HG03196 (cell line): ENCODE results near the gene PRSS53.

Experiments
- ATAC-seq: cut with Tn5 transposase; IDR thresholded peaks from one replicate; pipeline ENCODE4 v1.9.1; 2021; ENCODE audit not compliant: unreplicated experiment

PRSS53 gene

DNA sequence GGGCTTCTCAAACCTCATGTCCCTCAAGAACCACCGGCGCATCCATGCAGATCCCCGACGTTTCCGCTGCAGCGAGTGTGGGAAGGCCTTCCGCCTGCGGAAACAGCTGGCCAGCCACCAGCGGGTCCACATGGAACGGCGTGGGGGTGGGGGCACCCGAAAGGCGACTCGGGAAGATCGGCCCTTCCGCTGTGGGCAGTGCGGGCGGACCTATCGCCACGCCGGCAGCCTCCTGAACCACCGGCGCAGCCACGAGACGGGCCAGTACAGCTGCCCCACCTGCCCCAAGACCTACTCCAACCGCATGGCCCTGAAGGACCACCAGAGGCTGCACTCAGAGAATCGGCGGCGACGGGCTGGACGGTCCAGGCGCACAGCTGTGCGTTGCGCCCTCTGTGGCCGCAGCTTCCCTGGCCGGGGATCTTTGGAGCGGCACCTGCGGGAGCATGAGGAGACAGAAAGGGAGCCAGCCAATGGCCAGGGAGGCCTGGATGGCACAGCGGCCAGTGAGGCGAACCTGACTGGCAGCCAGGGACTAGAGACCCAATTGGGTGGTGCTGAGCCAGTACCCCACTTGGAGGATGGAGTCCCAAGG is 8.6 kb downstream of the PRSS53 start:
- no peak for ATAC-seq

DNA sequence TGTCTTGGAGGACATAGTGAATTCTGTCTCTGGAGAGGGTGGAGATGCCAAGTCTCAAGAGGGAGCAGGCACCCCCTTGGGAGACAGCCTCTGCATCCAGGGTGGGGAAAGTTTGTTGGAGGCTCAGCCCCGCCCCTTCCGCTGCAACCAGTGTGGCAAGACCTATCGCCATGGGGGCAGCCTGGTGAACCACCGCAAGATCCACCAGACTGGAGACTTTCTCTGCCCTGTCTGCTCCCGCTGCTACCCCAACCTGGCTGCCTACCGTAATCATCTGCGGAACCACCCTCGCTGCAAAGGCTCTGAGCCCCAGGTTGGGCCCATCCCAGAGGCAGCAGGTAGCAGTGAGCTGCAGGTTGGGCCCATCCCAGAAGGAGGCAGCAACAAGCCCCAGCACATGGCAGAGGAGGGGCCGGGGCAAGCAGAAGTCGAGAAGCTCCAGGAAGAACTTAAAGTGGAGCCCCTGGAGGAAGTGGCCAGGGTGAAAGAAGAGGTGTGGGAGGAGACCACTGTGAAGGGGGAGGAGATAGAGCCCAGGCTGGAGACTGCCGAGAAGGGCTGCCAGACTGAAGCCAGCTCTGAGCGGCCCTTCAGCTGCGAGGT is 9.3 kb downstream of the PRSS53 start:
- ATAC-seq = no peak

DNA sequence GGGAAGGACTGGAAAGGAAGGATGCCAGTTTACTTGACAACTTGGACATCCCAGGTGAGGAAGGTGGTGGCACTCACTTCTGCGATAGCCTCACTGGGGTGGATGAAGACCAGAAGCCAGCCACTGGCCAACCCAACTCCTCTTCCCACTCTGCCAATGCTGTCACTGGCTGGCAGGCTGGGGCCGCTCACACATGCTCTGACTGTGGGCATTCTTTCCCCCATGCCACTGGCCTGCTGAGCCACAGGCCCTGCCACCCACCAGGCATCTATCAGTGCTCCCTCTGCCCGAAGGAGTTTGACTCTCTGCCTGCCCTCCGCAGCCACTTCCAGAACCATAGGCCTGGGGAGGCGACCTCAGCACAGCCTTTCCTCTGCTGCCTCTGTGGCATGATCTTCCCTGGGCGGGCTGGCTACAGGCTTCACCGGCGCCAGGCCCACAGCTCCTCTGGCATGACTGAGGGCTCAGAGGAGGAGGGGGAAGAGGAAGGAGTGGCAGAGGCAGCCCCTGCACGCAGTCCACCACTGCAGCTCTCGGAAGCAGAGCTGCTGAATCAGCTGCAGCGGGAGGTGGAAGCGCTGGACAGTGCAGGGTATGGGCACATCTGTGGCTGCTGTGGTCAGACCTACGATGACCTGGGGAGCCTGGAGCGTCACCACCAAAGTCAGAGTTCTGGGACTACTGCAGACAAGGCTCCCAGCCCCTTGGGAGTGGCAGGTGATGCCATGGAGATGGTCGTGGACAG is 10.0 kb downstream of the PRSS53 start:
- ATAC-seq = no peak

DNA sequence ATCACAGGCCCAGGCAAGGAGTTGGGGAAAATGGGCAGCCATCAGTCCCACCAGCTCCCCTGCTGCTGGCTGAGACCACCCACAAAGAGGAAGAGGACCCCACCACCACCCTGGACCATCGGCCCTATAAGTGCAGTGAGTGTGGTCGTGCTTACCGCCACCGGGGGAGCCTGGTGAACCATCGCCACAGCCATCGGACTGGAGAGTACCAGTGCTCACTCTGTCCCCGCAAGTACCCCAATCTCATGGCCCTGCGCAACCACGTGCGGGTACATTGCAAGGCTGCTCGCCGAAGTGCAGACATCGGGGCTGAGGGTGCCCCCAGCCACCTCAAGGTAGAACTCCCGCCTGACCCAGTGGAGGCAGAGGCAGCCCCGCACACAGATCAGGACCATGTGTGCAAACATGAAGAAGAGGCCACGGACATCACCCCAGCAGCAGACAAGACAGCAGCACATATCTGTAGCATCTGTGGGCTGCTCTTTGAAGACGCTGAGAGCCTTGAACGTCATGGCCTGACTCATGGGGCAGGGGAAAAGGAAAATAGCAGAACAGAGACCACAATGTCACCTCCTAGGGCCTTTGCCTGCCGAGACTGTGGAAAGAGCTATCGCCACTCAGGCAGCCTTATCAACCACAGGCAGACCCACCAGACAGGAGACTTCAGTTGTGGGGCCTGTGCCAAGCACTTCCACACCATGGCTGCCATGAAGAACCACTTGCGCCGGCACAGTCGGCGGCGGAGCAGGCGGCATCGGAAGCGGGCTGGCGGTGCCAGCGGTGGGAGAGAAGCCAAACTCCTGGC is 10.9 kb downstream of the PRSS53 start:
- ATAC-seq = no peak

DNA sequence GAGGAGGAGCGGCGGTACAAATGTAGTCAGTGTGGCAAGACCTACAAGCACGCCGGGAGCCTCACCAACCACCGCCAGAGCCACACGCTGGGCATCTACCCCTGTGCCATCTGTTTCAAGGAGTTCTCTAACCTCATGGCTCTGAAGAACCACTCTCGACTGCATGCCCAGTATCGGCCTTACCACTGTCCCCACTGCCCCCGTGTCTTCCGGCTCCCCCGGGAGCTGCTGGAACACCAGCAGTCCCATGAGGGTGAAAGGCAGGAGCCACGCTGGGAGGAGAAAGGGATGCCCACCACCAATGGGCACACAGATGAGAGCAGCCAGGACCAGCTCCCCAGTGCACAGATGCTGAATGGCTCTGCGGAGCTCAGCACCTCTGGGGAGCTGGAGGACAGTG is 11.7 kb downstream of the PRSS53 start:
- no peak for ATAC-seq

GRCh38 chr16:31076319-31076718 is 12.4 kb downstream of the PRSS53 start:
- ATAC-seq = no peak

DNA sequence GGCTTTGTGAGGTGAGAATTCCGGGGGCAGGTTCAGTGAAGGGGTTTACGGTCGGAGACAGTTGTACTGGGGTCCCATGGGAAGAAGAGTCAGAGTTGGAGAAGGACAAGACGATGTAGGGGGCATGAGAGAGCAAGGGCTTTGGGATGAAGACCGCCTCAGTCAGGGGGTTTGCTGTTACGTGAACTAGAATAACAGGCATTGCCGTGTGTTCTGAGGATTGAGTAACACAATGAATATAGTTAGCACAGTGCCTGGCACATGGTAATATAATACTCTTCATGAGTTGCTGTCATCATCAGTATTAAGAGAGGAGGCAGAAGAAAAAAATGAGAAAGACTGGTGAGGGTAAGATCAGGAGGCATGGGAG is 13.9 kb downstream of the PRSS53 start:
- ATAC-seq = no peak

- peak; percentile 72 for ATAC-seq
These were observed 14.6 kb downstream of the PRSS53 start, which contains the start of the genes ZNF646 and ZNF668 for GRCh38 chr16:31073970-31074813. Gene ZNF646 (plus strand): TSS chr16:31074422. CDS start chr16:31076325, 1,903 bp downstream. Gene ZNF668 (minus strand): TSS chr16:31074240. CDS start chr16:31064459, 9,781 bp downstream.

DNA sequence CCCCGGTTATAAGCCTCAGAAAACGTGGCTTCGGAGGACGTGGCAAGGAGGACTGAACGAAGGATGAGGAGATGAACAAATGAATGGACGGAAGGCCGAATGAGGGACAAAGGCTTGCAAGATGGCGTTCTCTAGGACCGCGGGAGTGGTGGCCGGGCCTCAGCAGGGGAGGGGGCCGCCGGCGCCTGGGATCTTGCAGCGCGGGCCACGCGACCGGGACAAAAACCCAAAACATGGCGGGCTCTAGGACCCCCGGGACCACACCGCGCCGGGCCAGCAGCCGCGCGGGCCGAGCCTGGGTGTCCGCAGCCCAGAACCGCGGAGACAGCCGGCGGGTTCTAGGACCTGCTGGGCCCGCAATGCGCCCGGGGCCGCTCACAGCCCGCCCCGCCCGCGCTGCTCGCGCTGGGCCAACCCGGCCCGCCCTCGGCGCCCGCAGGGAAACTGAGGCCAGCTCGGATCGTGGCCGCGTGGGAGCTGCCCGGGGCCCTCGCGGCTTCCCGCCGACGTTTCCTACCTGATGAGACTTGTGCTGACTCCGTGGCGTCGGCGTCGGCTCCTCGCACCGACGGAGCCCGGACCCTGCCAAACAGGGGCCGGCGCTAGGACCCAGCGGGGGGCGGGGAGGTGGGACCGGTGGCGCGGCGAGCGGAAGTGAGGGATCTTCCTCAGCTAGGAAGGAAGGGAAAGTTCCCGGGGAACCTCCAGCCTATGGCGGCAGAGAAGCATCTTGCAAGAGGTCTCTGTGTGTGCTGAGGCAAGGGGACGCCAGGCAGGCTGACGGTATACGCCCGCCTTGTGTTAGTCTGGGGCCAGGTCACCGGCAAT is 15.4 kb downstream of the PRSS53 start:
- ATAC-seq = peak; percentile 48

DNA sequence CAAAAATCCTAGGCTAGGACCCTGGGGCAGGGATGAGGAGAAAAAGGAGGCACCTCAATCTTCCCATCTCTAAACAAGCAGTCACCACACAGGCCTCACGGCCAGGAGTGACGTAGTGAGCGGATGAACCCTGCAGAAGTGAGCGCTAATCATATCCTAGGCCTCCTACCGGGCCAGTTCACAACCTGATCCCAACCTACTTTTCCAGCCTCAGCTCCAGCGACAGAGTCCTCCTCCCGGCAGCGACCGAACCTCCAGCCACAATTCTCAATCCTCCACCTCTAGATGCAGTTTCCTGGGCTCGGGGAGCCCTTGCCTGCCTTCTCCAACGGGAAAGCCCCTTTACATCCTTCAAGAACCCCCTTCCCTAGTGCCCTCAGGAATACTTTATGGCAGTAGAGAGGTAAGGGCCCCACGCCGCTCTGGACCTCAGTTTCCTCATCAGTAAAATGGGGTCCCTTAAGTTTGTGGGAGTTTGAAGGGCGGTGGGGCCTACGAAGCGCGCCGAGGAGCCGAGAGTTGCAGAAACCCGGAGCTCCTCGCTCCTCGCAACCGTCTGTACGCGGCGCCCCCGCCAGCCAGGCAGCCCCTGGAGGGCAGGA is 16.1 kb downstream of the PRSS53 start:
- ATAC-seq = peak; percentile 3

DNA sequence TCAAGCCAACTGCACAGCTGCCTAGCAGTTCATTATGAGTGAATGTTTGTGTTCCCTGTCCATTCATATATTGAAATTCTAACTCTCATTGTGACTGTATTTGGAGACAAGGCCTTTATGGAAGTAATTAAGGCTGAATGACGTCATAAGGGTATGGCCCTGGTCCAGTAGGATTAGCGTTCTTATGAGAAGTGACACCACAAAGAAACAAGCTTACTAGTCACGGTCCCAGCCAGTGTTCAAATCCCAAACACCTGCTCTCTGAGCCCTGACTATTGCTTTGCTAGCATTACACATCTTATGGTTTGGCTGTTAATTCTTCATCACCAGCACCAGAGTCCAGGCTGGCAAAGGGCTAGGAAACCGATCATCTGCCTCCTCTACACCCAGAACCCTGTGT is 16.9 kb downstream of the PRSS53 start:
- no peak for ATAC-seq

GRCh38 chr16:31067342-31067741 is 21.4 kb downstream of the PRSS53 start:
- ATAC-seq = no peak

DNA sequence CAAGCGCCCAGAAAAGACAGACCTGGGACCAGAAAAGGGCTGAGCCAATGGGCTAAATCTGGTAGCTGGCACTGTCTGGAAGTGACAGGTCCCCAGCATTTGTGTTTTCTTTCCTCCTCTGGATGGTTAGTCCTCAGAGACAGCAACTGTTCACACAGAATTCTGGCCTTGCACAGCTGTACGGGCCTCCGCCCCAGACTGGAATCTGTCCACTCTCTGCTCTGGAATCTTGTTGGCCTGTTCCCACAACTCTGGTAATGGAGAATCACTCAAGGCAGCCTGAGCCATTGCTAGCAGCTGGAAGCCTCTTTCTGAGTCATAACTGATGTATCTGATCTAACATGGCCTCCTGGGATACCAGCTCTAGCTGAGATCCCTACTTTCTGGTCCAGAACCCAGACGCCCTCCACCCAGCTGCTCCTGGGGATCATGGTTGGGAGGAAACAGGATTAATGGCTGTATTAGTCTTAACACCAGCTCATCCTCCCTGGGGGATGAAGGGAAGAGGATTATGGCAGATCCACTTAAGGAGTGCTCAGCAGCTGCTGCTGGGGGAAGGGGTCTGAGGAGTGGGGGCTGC is 23.8 kb downstream of the PRSS53 start:
- ATAC-seq = no peak

DNA sequence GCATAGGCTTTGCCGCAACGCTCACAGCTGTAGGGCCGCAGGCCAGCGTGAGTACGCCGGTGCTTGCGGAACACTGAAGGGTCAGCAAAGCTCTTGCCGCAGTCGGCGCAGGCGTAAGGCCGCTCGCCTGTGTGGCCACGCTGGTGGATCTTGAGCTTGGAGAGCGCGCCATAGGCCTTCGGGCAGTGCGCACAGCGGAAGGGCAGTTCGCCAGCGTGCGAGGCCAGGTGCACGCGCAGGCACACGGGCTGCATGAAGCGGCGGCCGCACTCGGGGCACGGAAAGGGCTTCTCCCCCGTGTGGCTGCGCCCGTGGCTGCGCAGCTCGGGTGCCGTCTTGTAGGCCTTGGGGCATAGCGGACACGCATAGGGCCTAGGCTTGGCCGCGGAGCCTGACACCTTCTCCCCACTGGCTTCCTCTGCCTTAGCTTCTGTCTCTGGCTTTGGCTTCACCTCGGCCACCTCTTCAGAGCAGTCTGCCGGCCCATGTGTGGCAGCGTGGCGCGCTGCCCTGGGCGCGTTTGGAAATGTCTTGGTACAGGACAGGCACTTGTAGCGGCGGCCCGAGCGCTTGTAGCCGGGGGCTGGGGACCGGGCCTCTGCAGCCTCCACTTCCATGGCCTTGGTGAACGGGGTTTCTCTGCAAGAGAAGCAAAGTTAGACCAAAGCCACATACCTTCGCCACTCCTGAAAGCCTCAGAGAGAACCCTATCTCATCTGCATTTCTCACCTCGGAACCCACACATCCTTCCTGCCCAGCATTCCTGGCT is 24.7 kb downstream of the PRSS53 start:
- no peak for ATAC-seq

- ATAC-seq = no peak
These were observed 25.3 kb downstream of the PRSS53 start for GRCh38 chr16:31063495-31063842.

DNA sequence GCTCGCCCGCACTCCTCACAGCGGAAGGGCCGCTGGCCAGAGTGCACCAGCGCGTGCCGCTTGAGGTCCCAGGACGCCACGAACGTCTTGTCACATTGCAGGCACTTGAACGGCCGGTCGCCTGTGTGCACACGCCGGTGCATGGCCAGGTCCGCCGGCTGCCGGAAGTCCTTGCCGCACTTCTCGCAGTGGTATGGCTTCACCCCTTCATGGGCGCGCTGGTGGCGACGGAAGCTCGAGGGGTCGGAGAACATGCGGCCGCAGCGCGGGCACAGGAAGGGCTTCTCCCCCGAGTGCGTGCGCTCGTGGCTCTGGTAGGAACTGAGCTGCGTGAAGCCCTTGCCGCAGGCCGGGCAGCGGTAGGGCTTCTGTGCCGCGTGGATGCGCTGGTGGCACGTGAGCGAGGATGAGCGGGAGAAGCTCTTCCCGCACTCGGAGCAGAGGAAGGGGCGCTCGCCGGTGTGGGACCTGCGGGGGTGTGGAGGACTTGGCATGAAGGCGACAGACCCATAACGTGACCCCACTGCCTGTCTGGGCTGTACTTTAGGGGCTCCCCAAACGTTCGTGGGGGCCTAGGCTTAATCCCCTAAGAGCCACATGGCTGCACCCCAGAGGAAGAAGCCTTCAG is 26.8 kb downstream of the PRSS53 start:
- ATAC-seq = no peak

DNA sequence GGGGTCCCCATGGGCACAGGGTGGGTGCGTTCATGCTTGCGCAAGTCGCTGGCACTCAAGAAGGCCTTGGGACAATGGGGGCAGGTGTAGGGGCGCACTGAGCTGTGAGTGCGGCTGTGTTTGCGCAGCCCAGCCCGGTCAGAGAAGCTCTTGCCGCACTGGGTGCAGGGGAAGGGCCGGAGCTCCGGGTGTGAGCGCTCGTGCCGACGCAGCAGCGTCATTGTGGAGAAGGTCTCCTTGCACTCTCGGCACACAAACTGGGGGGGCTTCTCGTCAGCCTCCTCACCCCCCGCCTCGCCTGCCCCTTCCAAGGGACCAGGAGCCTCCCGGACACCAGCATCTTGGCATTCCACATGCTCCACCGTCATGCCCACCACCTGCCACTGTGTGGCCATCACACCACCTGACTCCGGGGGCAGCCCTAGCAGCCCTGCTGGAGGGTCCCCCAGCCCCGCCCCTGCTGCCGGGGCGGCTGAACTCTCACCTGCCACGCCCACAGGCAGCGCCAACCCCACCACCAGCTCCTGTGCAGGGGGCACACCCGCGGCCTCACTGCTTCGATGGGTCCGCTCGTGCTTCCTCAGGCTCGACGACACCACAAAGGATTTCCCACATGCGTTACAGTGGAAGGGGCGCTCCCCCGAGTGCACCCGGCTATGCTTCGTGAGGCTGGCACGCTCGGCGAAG is 27.5 kb downstream of the PRSS53 start:
- no peak for ATAC-seq
